GM12878 (cell line): ENCODE measurements around the gene GNG3. TPM values are rescaled to one million over a fixed set of nuclear protein-coding genes. Genes with fewer than 3 reads are reported as not detected.

Experiments
- ATAC-seq: fragments of 200-7000 bp; cut with Tn5 transposase; 3 replicates; pipeline ENCODE4 v1.9.1; 2020; ENCODE audit warnings: mild to moderate bottlenecking, moderate library complexity
- BruUV-seq: library from RNA; stranded (reverse); fragments of 400-500 nt; replicated peaks from 2 replicates; lab custom pipeline; 2021; lab: Mats Ljungman, UMichigan
- CTCF ChIA-PET: fragments of 300-600 bp; sonication (Branson Sonifier 250); formaldehyde crosslinking; extraction: SDS; loops from one replicate; lab custom pipeline; 2021; ENCODE audit warnings: inconsistent platforms; lab: Yijun Ruan, JAX
- POLR2A ChIA-PET: fragments of 350-600 bp; formaldehyde crosslinking; extraction: SDS; loops from one replicate; lab custom pipeline; 2021; ENCODE audit warnings: inconsistent platforms; lab: Charles Lee
- RAD21 ChIA-PET: fragments of 300-600 bp; sonication (Branson Sonifier 250); formaldehyde crosslinking; loops from one replicate; lab custom pipeline; 2023; ENCODE audit warnings: antibody characterized with exemption; ENCODE audit not compliant: unreplicated experiment; lab: Charles Lee
- SMC1A ChIA-PET: fragments of 300-600 bp; sonication (Branson Sonifier 250); formaldehyde crosslinking; loops from one replicate; lab custom pipeline; 2023; ENCODE audit not compliant: unreplicated experiment, uncharacterized antibody; lab: Charles Lee
- DNase-seq: peaks from one replicate; pipeline ENCODE4 v3.0.0-alpha.2; 2011; ENCODE audit warnings: low read depth, low spot score
- FAIRE-seq: peaks from 3 replicates; lab custom pipeline; 2011; peaks lifted over from hg19 to GRCh38; lab: Jason Lieb, UNC
- H2AFZ ChIP-seq: 2 replicates; pipeline ENCODE4 v1.6.0; 2011; ENCODE audit warnings: low read depth, low read length, control low read depth; ENCODE audit not compliant: control insufficient read depth
- H3K27ac ChIP-seq: 2 replicates; pipeline ENCODE4 v1.5.1; 2011; ENCODE audit warnings: control low read depth; ENCODE audit not compliant: control insufficient read depth, insufficient read depth
- H3K27me3 ChIP-seq, 2 experiments: replicated peaks in 1 of 2; 2 replicates each; pipeline versions ENCODE4 v1.6.0 to v1.6.1; 2011; ENCODE audit warnings: low read length in 1 of 2; ENCODE audit not compliant: control insufficient read depth in 2 of 2, insufficient read depth in 2 of 2
- H3K36me3 ChIP-seq, 2 experiments: 2 replicates each; pipeline ENCODE4 v1.5.1; 2011; ENCODE audit warnings: low read length in 1 of 2; ENCODE audit not compliant: control insufficient read depth in 2 of 2, insufficient read depth in 2 of 2
- H3K4me1 ChIP-seq: 2 replicates; pipeline ENCODE4 v1.6.1; 2011; ENCODE audit warnings: mild to moderate bottlenecking, low read length, moderate library complexity, mixed read lengths; ENCODE audit not compliant: control insufficient read depth, insufficient read depth
- H3K4me2 ChIP-seq: 2 replicates; pipeline ENCODE4 v1.6.0; 2011; ENCODE audit warnings: control low read depth; ENCODE audit not compliant: control insufficient read depth, insufficient read depth
- H3K4me3 ChIP-seq: fragments of 200-600 bp; sonication (generic); 2 replicates; pipeline ENCODE4 v1.5.1; 2016
- H3K79me2 ChIP-seq: 2 replicates; pipeline ENCODE4 v1.6.0; 2011; ENCODE audit warnings: low read length; ENCODE audit not compliant: control insufficient read depth, insufficient read depth
- H3K9ac ChIP-seq: 2 replicates; pipeline ENCODE4 v1.8.0; 2011; ENCODE audit warnings: low read length, control low read depth, mixed read lengths; ENCODE audit not compliant: control insufficient read depth, insufficient read depth
- H3K9me3 ChIP-seq: replicated peaks from 3 replicates; pipeline ENCODE4 v1.5.1; 2011; ENCODE audit warnings: mild to moderate bottlenecking, low read length; ENCODE audit not compliant: control insufficient read depth, insufficient read depth
- H4K20me1 ChIP-seq: 2 replicates; pipeline ENCODE4 v1.6.0; 2011; ENCODE audit not compliant: control insufficient read depth, insufficient read depth
- BCL3 ChIP-seq: IDR thresholded peaks from 2 replicates; pipeline ENCODE4 v1.6.1; 2011; ENCODE audit warnings: borderline replicate concordance, low read depth, mild to moderate bottlenecking, moderate library complexity, low read length; ENCODE audit not compliant: insufficient read depth, poor library complexity, severe bottlenecking
- CHD2 ChIP-seq: IDR thresholded peaks from 2 replicates; pipeline ENCODE4 v1.6.1; 2011; ENCODE audit warnings: low read depth, low read length, improper control_type of control experiment, borderline replicate concordance
- CREB1 ChIP-seq: IDR thresholded peaks from 2 replicates; pipeline ENCODE4 v1.6.1; 2012; ENCODE audit warnings: low read depth, mild to moderate bottlenecking, inconsistent platforms
- E2F4 ChIP-seq: IDR thresholded peaks from 2 replicates; pipeline ENCODE4 v1.6.1; 2012; ENCODE audit warnings: low read depth, low read length, improper control_type of control experiment
- ETV6 ChIP-seq, 2 experiments: fragments of 450-650 bp in 1 of 2; IDR thresholded peaks in 1 of 2; conservative IDR thresholded peaks in 1 of 2; 2 replicates each; pipeline ENCODE4 v1.6.1; 2014; ENCODE audit warnings: antibody characterized with exemption in 1 of 2, borderline replicate concordance in 1 of 2, low read depth in 1 of 2, mild to moderate bottlenecking in 1 of 2, moderate library complexity in 1 of 2
- GABPA ChIP-seq: IDR thresholded peaks from 2 replicates; pipeline ENCODE4 v1.6.1; 2014; ENCODE audit warnings: antibody characterized with exemption, low read depth, mild to moderate bottlenecking, inconsistent platforms
- GATAD2B ChIP-seq: fragments of 450-650 bp; conservative IDR thresholded peaks from 2 replicates; pipeline ENCODE4 v1.6.1; 2017; ENCODE audit warnings: low read depth, mild to moderate bottlenecking, moderate library complexity
- MAX ChIP-seq: IDR thresholded peaks from 2 replicates; pipeline ENCODE4 v1.6.1; 2012; ENCODE audit warnings: low read depth, low read length, improper control_type of control experiment
- MXI1 ChIP-seq: fragments of 150-350 bp; IDR thresholded peaks from 2 replicates; pipeline ENCODE4 v1.6.1; 2011; ENCODE audit warnings: low read depth, mild to moderate bottlenecking, inconsistent platforms, low read length, improper control_type of control experiment
- NKRF ChIP-seq: fragments of 450-650 bp; conservative IDR thresholded peaks from 2 replicates; pipeline ENCODE4 v1.6.1; 2017; ENCODE audit warnings: mild to moderate bottlenecking, moderate library complexity
- RELB ChIP-seq: fragments of 450-650 bp; IDR thresholded peaks from 2 replicates; pipeline ENCODE4 v1.6.1; 2017; ENCODE audit warnings: low read depth, mild to moderate bottlenecking, moderate library complexity
- RUNX3 ChIP-seq: IDR thresholded peaks from 2 replicates; pipeline ENCODE4 v1.6.1; 2012; ENCODE audit warnings: low read length, inconsistent platforms
- WGBS: methylation state at CpG from one replicate; pipeline ENCODE4 v1.1.6; 2016; ENCODE audit warnings: low lambda C conversion rate; ENCODE audit not compliant: insufficient replicate concordance, insufficient coverage; ENCODE audit errors: missing lambda C conversion rate; 5-methylcytosine and 5-hydroxymethylcytosine counted together
- in situ Hi-C: fragments of 300-500 bp; cut with MboI; formaldehyde crosslinking; loops from 9 replicates; pipeline ENCODE4 v1.14.3; 2018; ENCODE audit warnings: mixed read lengths
- intact Hi-C: fragments of 100-400 bp; cut with micrococcal nuclease; formaldehyde crosslinking; loops from one replicate; pipeline ENCODE4 v1.14.2; 2022; ENCODE audit not compliant: unreplicated experiment
- polyA plus RNA-seq, 11 experiments: library from polyadenylated mRNA; depleted of rRNA in 4 of 11; unstranded in 6 of 11; stranded (reverse) in 5 of 11; fragments of >200 nt; fragmentation: Nextera tagmentation in 4 of 11; fragmentation: Illumina TruSeq in 1 of 11; extraction: Ambion mirVana in 4 of 11; extraction: Trizol in 1 of 11; gene quantifications; 1 replicate in 1 of 11; 2 replicates in 10 of 11; pipeline versions ENCODE4 v1.2.1 to v1.2.3, GENCODE V29; 2011 to 2016; ENCODE audit warnings: inconsistent platforms in 2 of 11, missing spikeins in 2 of 11, low read depth in 1 of 11
- total RNA-seq, 4 experiments: library from RNA; depleted of rRNA in 3 of 4; stranded (reverse); fragments of >200 nt in 3 of 4; fragmentation: Illumina TruSeq in 1 of 4; extraction: Trizol in 1 of 4; gene quantifications; 2 replicates each; pipeline versions ENCODE4 v1.2.1 to v1.2.3, GENCODE V29; 2013 to 2021

Gene GNG3
- total and polyA plus RNA-seq, 10 of the 15 experiments (the other 5 are each of a cell fraction or from before 2014, with no cell fraction given), result 0.27 to 0.83 (median 0.57) TPM; not detected in 5

- TF ChIP-seq CHD2, result no peak
- TF ChIP-seq MAX, result no peak
- no peak for TF ChIP-seq RELB
- no peak for TF ChIP-seq E2F4
- TF ChIP-seq RUNX3, result no peak
- TF ChIP-seq GABPA, result no peak
Measured at GRCh38 chr11:62705413-62705812, 2.1 kb upstream of the GNG3 start (continued).

- no peak for FAIRE-seq
- intact Hi-C loops (loop anchor here (5.0 kb wide), 1 partner anchor 104 kb away; the partner anchor contains the start of gene MTA2), in situ Hi-C loops (no loop called here)
- Histone ChIP-seq H3K27ac (peak overlapping the region; percentile 51), H3K4me1 (peaks cover 29% of the 10 kb centered on the region), H3K27me3 (no peaks in the 10 kb centered on the region), H3K9me3 (no peaks in the 10 kb centered on the region), H3K36me3 (peaks cover 7 to 12% of the 10 kb centered on the region in 2 experiments), H3K9ac (peak overlapping the region; percentile 40), H3K4me3 (peak overlapping the region; percentile 79), H3K4me2 (peak overlapping the region; percentile 92), H2AFZ (peak overlapping the region; percentile 76), H3K79me2 (no peaks in the 10 kb centered on the region), H4K20me1 (no peaks in the 10 kb centered on the region)
- no TSS peak for BruUV-seq
- ChIA-PET SMC1A (interaction anchor here (0.8 to 2.5 kb wide), 7 partner anchors 22 to 163 kb away, joined by 3 to 9 read pairs (median 4); partner anchors contain the start of genes C11orf98, CSKMT, HNRNPUL2 and TTC9C), CTCF (interaction anchor here (0.7 to 5.0 kb wide), 11 partner anchors 12 to 282 kb away, joined by 3 to 21 read pairs (median 3); partner anchors contain the start of genes HNRNPUL2, TTC9C and UBXN1), POLR2A (interaction anchor here (0.6 to 7.6 kb wide), 15 partner anchors 13 to 177 kb away, joined by 3 to 79 read pairs (median 5); partner anchors contain the start of genes B3GAT3, C11orf98, CSKMT and EEF1G), RAD21 (interaction anchor here (0.8 to 2.3 kb wide), 9 partner anchors 38 to 282 kb away, joined by 3 to 6 read pairs (median 3); partner anchors contain the start of genes C11orf98, CSKMT, EML3 and TAF6L)
- peak; percentile 50 for DNase-seq
- ATAC-seq, result peak; percentile 81
- 8% methylated on average over 73 of the region's 73 CpGs for WGBS
- TF ChIP-seq ETV6 (conservative IDR thresholded peaks at IDR 0.05 in 1 of 2, IDR thresholded peaks at IDR 0.05 in 1 of 2; ENCODE audit: borderline replicate concordance in 1 of 2, low read depth in 1 of 2) (no peak), GABPA (peak; percentile 82), CREB1 (0 out of 2 replicates have a peak, but pooled peaks have one; percentile 38), BCL3 (peak; percentile 58), GATAD2B (peak; percentile 19; the same call in 1 of the 2 replicates), MXI1 (peak; percentile 91), NKRF (peak; percentile 95)
Measured at GRCh38 chr11:62705880-62706849, 1.3 kb upstream of the GNG3 start.
